DMS79 treated with DMSO at 0.1 percent for 48 hours (cell line): Measurements from ENCODE around the gene ATP13A3.
A peak's percentile ranks its signal among the peaks of the same experiment; 100 is the strongest.

Source experiments
- DNase-seq: peaks from one replicate; lab custom pipeline; 2025; lab: John Stamatoyannopoulos, UW

The ATP13A3 gene

GRCh38 chr3:194392576-194392975, 94.2 kb downstream of the ATP13A3 start:
- no peak for DNase-seq

- DNase-seq, result no peak
Measured at GRCh38 chr3:194390835-194391234, 96.0 kb downstream of the ATP13A3 start.

- DNase-seq, result no peak
Measured at GRCh38 chr3:194389269-194389668, 97.5 kb downstream of the ATP13A3 start.

GRCh38 chr3:194387926-194388418, 98.8 kb downstream of the ATP13A3 start:
- no peak for DNase-seq

- DNase-seq, result no peak
Measured at GRCh38 chr3:194387276-194387675, 99.5 kb downstream of the ATP13A3 start.

GRCh38 chr3:194386648-194387047, 100.2 kb downstream of the ATP13A3 start:
- no peak for DNase-seq

- no peak for DNase-seq
Measured at GRCh38 chr3:194386066-194386465, 100.7 kb downstream of the ATP13A3 start.

GRCh38 chr3:194384569-194385001, 102.2 kb downstream of the ATP13A3 start:
- no peak for DNase-seq

GRCh38 chr3:194384156-194384555, 102.6 kb downstream of the ATP13A3 start:
- no peak for DNase-seq

- no peak for DNase-seq
Measured at GRCh38 chr3:194383276-194383940, 103.4 kb downstream of the ATP13A3 start.

GRCh38 chr3:194382892-194383223, 103.9 kb downstream of the ATP13A3 start:
- no peak for DNase-seq

GRCh38 chr3:194382196-194382891, 104.5 kb downstream of the ATP13A3 start:
- no peak for DNase-seq

GRCh38 chr3:194381460-194381875, 105.3 kb downstream of the ATP13A3 start:
- DNase-seq, result peak; percentile 84

GRCh38 chr3:194380326-194380725, 106.5 kb downstream of the ATP13A3 start:
- DNase-seq, result no peak

- no peak for DNase-seq
Measured at GRCh38 chr3:194379651-194380050, 107.2 kb downstream of the ATP13A3 start.

- DNase-seq, result no peak
Measured at GRCh38 chr3:194379231-194379630, 107.6 kb downstream of the ATP13A3 start.

GRCh38 chr3:194377708-194378107, 109.1 kb downstream of the ATP13A3 start:
- DNase-seq, result no peak

- DNase-seq, result no peak
Measured at GRCh38 chr3:194376241-194376560, 110.6 kb downstream of the ATP13A3 start.

- peak; percentile 58 for DNase-seq
Measured at GRCh38 chr3:194375473-194376240, 111.1 kb downstream of the ATP13A3 start.

- DNase-seq, result no peak
Measured at GRCh38 chr3:194374935-194375334, 111.9 kb downstream of the ATP13A3 start.

- DNase-seq, result no peak
Measured at GRCh38 chr3:194373899-194374298, 112.9 kb downstream of the ATP13A3 start.

- no peak for DNase-seq
Measured at GRCh38 chr3:194373028-194373427, 113.8 kb downstream of the ATP13A3 start.

GRCh38 chr3:194370753-194371152, 116.0 kb downstream of the ATP13A3 start:
- DNase-seq, result no peak
